NCI-H345 (cell line): ENCODE measurements around the gene PLEK2.
A peak's percentile ranks its signal among the peaks of the same experiment; 100 is the strongest.
"Not testable (repeated sequence)": the region's sequence is repeated elsewhere in the genome, so short reads cannot be mapped to it uniquely, and the experiment has no call there.

Experiments used
- DNase-seq: peaks from one replicate; lab custom pipeline; 2025; lab: John Stamatoyannopoulos, UW

Gene PLEK2

DNA sequence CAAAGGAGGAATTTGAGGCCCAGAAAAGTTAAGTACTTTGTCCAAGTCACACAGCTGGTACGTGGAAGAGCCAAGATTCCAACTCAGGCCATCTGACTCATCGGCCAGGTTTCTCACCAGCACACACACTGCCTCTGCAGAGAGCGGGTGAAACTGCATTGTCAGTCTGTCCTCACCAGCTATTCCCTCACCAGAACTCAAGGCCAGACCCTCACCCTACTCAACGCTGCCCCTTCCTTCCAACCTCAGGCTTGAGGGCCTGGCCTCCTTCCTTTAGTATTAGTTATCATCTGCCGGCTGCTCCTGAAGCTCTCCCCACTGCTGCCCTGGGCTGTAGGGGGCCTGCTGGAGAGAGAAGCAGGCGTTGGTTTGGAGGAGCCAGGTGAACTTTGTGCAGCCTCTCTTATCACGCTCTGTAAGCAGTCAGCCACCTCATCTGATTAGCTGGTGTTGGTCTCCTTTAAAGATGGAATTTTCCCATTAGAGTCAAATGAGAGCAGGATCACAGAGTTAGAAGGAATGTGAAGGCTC is 16.6 kb upstream of the PLEK2 start:
- no peak for DNase-seq

- peak; percentile 82 for DNase-seq
Measured at GRCh38 chr14:67426983-67427606, 15.1 kb upstream of the PLEK2 start.

DNA sequence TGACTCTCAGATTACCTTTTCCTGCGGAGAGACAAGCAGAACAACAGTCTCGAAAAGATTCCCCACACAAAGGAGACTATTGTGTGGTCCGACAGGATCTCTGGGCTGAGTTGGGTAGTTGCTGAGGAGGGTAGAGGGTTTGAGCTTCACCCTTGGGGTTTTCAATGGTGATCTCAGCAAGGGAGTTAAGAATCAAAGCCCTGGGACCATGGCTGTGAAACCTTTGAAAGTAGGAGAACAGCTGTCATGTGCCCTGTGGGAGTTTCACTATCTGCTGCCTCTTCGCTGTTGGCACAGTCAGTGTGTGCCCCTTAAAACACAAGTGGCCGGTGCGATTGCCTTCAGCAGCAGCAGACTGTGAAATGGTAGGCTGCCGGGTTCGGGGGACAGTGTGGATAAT is 14.2 kb upstream of the PLEK2 start:
- no peak for DNase-seq

GRCh38 chr14:67425608-67426007 is 13.6 kb upstream of the PLEK2 start:
- no peak for DNase-seq

DNA sequence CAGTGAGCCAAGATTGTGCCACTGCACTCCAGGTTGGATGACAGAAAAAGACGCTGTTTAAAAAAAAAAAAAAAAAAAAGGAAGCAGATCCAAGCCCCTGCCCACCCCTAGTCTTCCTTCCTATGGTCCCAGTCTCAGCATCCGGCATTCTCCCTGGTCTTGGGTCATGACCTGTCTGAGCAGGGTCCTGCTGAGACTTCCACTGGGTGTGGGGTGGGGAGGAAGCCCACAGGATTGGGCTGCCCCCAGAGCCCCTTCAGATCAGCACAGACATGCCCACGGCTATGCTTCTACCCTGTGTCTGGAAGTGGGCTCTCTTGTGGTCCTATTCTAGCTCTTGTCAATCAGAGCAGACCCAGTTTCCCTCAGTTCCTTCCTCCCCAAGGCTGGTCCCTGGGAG is 12.6 kb upstream of the PLEK2 start:
- DNase-seq, result no peak

DNA sequence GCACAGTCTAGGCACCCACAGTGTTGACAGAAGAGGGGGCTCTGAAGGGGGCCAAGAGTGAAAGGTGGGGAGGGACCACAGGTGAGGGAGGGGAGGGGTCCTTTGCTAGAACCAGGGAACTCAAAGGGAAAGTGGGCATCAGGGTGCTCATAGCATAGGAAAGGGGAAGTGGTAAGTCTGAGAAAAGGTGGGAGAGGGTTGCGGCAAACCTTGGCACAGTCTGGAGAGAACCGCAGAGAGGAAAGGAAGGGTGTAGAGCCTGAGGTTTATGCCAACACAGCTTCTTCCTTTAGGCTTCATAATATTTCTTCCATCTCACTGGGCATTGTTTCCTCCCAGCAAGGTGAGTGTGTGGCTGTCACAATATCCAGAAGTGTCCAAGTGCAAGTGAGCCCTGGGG is 11.5 kb upstream of the PLEK2 start:
- no peak for DNase-seq

- DNase-seq, result no peak
Measured at GRCh38 chr14:67421356-67422224, 9.6 kb upstream of the PLEK2 start.

GRCh38 chr14:67420102-67420739 is 8.3 kb upstream of the PLEK2 start:
- DNase-seq, result no peak

GRCh38 chr14:67418401-67419191 is 6.6 kb upstream of the PLEK2 start:
- DNase-seq, result no peak

- no peak for DNase-seq
Measured at GRCh38 chr14:67417633-67418032, 5.7 kb upstream of the PLEK2 start.

- no peak for DNase-seq
Measured at GRCh38 chr14:67416810-67417209, 4.8 kb upstream of the PLEK2 start.

DNA sequence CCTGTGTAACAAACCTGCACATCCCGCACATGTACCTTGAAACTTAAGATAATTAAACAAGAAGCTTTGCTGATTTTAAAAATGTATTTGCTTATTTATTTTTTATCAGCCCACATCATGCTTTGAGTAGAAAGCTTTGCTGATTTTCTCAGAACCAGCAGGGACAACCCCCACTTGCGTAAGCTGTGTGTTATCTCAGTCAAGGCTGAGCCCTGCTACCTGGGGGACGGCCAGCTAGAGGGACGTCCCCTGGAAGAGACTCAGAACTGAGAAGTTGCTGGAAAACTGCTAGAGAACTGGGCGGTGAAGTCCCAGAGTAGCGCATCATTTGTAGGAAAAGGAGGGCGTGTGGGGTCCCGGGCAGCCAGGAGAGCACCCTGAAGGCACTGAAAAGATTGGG is 4.1 kb upstream of the PLEK2 start:
- no peak for DNase-seq

GRCh38 chr14:67415610-67416009 is 3.6 kb upstream of the PLEK2 start:
- not testable (repeated sequence) for DNase-seq

- no peak for DNase-seq
Measured at GRCh38 chr14:67413806-67414769, 2.1 kb upstream of the PLEK2 start.

DNA sequence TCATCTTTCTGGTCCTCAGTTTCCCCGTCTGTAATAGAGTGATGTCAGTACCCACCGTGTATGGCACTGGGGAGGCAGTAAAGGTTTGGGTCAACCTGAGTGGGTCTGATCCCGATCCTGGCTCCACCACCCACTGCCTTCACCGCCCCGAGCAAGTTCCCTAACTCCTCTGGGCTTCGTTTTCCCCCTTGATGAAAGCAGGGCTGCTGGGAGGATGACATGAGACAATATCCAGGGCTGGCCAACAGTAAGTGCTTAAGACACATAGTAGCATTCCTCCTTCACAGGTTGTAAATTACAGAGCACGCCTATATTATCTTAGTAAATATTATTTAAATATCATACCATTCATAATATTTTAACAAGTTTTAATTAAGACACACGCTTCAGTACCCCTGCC is 595 bp downstream of the PLEK2 start:
- no peak for DNase-seq

GRCh38 chr14:67410313-67410712 is 1.7 kb downstream of the PLEK2 start:
- no peak for DNase-seq

DNA sequence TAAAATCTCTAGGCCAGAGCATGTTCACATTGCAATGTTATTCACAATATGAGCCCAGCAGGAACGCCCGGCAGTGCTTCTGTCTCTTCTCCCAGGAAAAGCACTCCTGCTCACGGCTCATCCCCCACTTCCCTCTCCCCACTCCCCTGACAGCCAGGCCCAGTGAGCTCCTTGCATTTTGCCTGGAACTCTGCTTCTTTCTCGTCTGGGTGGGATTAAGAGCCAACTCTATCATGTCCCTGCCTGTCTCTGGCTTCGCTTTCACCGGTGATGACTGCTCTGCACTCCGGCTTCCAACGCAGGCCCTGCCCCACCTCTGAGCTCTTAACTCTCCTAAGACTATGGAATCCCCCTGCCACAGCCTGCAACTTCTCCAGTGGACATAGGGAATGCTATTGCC is 2.5 kb downstream of the PLEK2 start:
- DNase-seq, result no peak

- not testable (repeated sequence) for DNase-seq
Measured at GRCh38 chr14:67408122-67408801, 3.7 kb downstream of the PLEK2 start.

DNA sequence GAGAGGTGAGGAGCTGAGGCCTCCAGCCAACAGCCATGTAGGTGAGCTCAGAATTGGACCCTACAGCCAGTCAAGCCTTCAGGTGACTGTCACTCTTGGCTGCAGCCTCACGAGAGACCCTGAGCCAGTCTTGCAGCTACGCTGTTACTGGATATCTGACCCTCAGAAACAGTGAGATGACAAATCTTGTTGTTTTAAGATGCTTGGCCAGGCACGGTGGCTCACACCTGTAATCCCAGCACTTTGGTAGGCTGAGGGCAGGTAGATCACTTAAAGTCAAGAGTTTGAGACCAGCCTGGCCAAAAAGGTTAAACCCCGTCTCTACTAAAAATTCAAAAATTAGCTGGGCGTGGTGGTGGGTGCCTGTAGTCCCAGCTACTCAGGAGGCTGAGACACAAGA is 6.2 kb downstream of the PLEK2 start:
- DNase-seq, result no peak

GRCh38 chr14:67400434-67400833 is 11.5 kb downstream of the PLEK2 start:
- no peak for DNase-seq
